ENCODE results near the gene ZNF274.
A peak's percentile ranks its signal among the peaks of the same experiment; 100 is the strongest.

ZNF274 gene

DNA sequence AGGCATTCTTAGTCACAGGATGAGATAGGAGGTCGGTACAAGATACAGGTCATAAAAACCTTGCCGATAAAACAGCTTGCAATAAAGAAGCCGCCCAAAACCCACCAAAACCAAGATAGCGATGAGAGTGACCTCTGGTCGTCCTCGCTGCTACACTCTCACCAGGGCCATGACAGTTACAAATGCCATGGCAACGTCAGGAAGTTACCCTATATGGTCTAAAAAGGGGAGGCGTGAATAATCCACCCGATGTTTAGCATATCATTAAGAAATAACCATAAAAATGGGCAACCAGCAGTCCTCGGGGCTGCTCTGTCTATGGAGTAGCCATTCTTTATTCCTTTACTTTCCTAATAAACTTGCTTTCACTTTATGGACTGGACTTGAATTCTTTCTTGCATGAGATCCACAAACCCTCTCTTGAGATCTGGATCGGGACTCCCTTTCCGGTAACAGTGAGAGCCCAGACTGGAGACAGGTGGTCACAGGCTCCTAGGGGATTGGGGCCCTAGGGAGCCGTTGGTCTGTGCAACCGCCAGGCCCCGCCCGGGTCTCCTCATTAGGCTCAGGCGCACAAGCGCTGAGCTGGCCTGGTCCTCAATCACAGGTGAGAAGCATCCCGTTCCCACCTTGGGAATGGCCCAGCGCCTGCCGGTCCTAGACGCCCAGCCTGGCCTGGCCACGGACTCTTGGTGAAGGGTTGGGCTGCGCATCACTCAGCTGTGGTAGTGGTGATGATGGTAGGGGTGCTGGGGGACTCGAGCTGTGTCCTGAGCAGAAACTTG lies 34.9 kb downstream of the ZNF274 start:
- TF ChIP-seq CTCF (IDR thresholded peaks at IDR 0.05): no peak
- H3K4me3 ChIP-seq (ENCODE audit: low read depth, low read length): no peak overlapping the region
- no peak overlapping the region for H3K4me2 ChIP-seq (ENCODE audit: low read length)
- H3K9ac ChIP-seq: no peak overlapping the region
- no peaks in the 10 kb centered on the region for H3K27me3 ChIP-seq (ENCODE audit: control insufficient read depth, insufficient read depth, low read length)
- H3K27ac ChIP-seq: no peak overlapping the region
- H3K9me3 ChIP-seq (ENCODE audit: control insufficient read depth, low read length): peaks cover 6% of the 10 kb centered on the region
- H3K36me3 ChIP-seq (ENCODE audit: control insufficient read depth, insufficient read depth, low read length): peaks cover 3% of the 10 kb centered on the region
- no peaks in the 10 kb centered on the region for H3K79me2 ChIP-seq
- H3K4me1 ChIP-seq: no peaks in the 10 kb centered on the region
- H2AFZ ChIP-seq: no peak overlapping the region

DNA sequence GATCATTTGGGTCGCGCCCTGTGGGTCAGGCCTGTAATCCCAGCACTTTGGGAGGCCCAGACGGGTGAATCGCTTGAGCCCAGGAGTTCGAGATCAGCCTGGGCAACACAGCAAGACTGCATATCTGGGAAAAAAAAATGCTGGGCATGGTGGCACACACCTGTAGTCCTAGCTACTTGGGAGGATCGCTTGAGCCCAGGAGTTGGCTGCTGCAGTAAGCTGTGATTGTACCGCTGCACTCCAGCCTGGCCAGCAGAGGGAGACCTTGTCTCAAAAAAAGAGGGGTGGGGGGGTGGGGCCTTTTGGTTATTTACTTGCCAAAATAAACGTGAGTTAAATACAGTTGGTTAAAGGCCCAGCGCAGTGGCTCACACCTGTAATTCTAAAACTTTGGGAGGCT lies 36.0 kb downstream of the ZNF274 start:
- H2AFZ ChIP-seq: no peak overlapping the region
- no peaks in the 10 kb centered on the region for H3K4me1 ChIP-seq
- no peaks in the 10 kb centered on the region for H3K36me3 ChIP-seq (ENCODE audit: control insufficient read depth, insufficient read depth, low read length)
- H3K4me2 ChIP-seq (ENCODE audit: low read length): no peak overlapping the region
- H3K27me3 ChIP-seq (ENCODE audit: control insufficient read depth, insufficient read depth, low read length): no peaks in the 10 kb centered on the region
- no peak for TF ChIP-seq CTCF (IDR thresholded peaks at IDR 0.05)
- no peaks in the 10 kb centered on the region for H3K9me3 ChIP-seq (ENCODE audit: control insufficient read depth, low read length)
- H3K4me3 ChIP-seq (ENCODE audit: low read depth, low read length): no peak overlapping the region
- no peak overlapping the region for H3K27ac ChIP-seq
- H3K79me2 ChIP-seq: no peaks in the 10 kb centered on the region
- no peak overlapping the region for H3K9ac ChIP-seq

DNA sequence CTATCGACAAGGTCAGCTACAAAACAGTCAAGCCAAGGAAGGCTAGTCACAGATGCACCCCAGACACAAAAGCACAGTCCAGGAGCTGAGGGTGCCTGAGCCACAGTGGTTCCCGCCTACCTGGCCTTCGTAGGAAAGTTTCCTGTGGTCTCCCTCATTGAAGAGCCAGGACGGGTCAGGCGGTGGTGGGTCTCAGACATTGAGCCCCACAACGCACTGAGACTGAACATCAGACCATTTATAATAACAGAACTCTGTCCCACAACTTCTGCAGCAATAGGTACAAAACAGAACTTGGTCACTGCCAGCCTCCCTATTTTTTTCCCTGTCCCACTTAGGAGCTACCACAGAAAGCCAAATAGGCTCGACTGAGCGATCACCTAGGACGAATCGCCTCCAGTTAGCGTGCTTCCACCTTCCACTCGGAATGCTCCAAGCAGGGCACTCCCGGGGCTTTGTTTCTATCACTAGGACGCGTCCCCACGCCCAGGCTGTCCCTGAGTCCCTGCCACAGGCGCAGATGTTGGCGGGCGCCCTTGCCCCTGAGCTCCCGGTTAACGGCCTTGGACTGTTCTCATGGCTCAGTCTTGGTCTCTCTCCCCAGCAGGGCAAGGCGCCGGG lies 45.2 kb downstream of the ZNF274 start:
- Histone ChIP-seq H3K27me3 (ENCODE audit: control insufficient read depth, insufficient read depth, low read length) (no peaks in the 10 kb centered on the region), H3K9ac (peak overlapping the region; percentile 64), H3K9me3 (ENCODE audit: control insufficient read depth, low read length) (no peaks in the 10 kb centered on the region)

DNA sequence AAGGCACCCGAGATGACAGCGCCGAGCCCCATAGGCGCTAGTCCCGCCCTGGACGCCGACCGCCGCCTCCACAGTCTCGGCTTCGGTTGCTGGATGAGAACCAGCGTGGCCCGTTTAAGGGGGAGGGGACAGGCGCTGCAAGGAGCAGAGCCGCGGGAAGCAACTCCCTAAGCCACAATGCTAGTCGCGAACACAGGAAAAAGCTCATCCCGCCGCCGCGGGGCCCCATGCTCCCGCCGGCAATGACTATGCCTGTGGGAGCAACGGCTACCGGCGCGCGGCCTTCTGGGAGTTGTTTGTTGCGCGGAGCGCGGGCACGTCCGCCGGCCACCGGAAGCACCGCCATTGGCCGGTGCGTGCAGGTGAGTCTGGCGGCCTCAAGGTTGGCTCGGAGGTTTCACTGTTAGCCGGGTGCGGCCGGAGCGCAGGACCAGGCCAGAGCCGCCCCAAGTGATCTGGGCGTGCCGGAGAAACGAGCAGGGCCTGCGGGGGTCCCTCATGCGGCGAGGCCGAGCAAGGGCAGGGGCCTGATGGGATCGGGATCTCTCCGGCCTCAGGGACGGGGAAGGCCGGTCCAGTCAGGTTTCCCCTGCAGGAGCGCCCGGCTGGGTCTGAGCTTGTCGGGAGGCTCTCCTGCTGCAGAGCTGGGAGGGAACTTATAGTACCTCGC lies 45.9 kb downstream of the ZNF274 start, which contains the start of gene ZNF544:
Gene ZNF544, plus strand, starts transcription at position 330 of the 670 bp plus-strand sequence. CDS start 15,110 bp downstream, outside the sequence.
- Histone ChIP-seq H3K4me1 (peaks cover 7% of the 10 kb centered on the region), H3K36me3 (ENCODE audit: control insufficient read depth, insufficient read depth, low read length) (no peaks in the 10 kb centered on the region), H3K4me3 (ENCODE audit: low read depth, low read length) (peak within 1 kb of the TSS; percentile 87), H3K79me2 (peaks cover 16% of the 10 kb centered on the region), H3K9ac (peak within 1 kb of the TSS; percentile 64), H3K9me3 (ENCODE audit: control insufficient read depth, low read length) (no peaks in the 10 kb centered on the region), H3K4me2 (ENCODE audit: low read length) (peak within 1 kb of the TSS; percentile 67), H2AFZ (peak within 1 kb of the TSS; percentile 94), H3K27me3 (ENCODE audit: control insufficient read depth, insufficient read depth, low read length) (no peaks in the 10 kb centered on the region), H3K27ac (peak within 1 kb of the TSS; percentile 84)
- TF ChIP-seq CTCF (IDR thresholded peaks at IDR 0.05): no peak

More for the DNA sequence above, 45.2 kb downstream of the ZNF274 start:
- no peak for TF ChIP-seq CTCF (IDR thresholded peaks at IDR 0.05)
- Histone ChIP-seq H3K36me3 (ENCODE audit: control insufficient read depth, insufficient read depth, low read length) (no peaks in the 10 kb centered on the region), H2AFZ (peak overlapping the region; percentile 94), H3K4me2 (ENCODE audit: low read length) (peak overlapping the region; percentile 67), H3K27ac (peak overlapping the region; percentile 84), H3K4me1 (peaks cover 7% of the 10 kb centered on the region), H3K4me3 (ENCODE audit: low read depth, low read length) (peak overlapping the region; percentile 87), H3K79me2 (peaks cover 16% of the 10 kb centered on the region)
